ENCODE data around the gene SH3PXD2A.
"Not testable (repeated sequence)": the region's sequence is repeated elsewhere in the genome, so short reads cannot be mapped to it uniquely, and the experiment has no call there.

The SH3PXD2A gene

GRCh38 chr10:103829838-103830465, 25.4 kb downstream of the SH3PXD2A start:
- no peak for DNase-seq

GRCh38 chr10:103829278-103829677, 26.1 kb downstream of the SH3PXD2A start:
- no peak for DNase-seq

- DNase-seq, result no peak
Measured at GRCh38 chr10:103828587-103829197, 26.7 kb downstream of the SH3PXD2A start.

GRCh38 chr10:103828107-103828506, 27.3 kb downstream of the SH3PXD2A start:
- DNase-seq, result no peak

GRCh38 chr10:103826885-103827284, 28.5 kb downstream of the SH3PXD2A start:
- no peak for DNase-seq

- no peak for DNase-seq
Measured at GRCh38 chr10:103824281-103824680, 31.1 kb downstream of the SH3PXD2A start.

- DNase-seq, result no peak
Measured at GRCh38 chr10:103823706-103824272, 31.6 kb downstream of the SH3PXD2A start.

GRCh38 chr10:103822800-103823199, 32.6 kb downstream of the SH3PXD2A start:
- DNase-seq, result no peak

GRCh38 chr10:103822107-103822716, 33.2 kb downstream of the SH3PXD2A start:
- DNase-seq, result no peak

- no peak for DNase-seq
Measured at GRCh38 chr10:103820101-103821062, 35.0 kb downstream of the SH3PXD2A start.

- no peak for DNase-seq
Measured at GRCh38 chr10:103819493-103819892, 35.9 kb downstream of the SH3PXD2A start.

- no peak for DNase-seq
Measured at GRCh38 chr10:103818765-103819374, 36.5 kb downstream of the SH3PXD2A start.

GRCh38 chr10:103818105-103818504, 37.3 kb downstream of the SH3PXD2A start:
- no peak for DNase-seq

- no peak for DNase-seq
Measured at GRCh38 chr10:103816431-103816830, 38.9 kb downstream of the SH3PXD2A start.

- DNase-seq, result no peak
Measured at GRCh38 chr10:103814626-103815370, 40.6 kb downstream of the SH3PXD2A start.

GRCh38 chr10:103814105-103814504, 41.3 kb downstream of the SH3PXD2A start:
- DNase-seq, result no peak

GRCh38 chr10:103813312-103813711, 42.1 kb downstream of the SH3PXD2A start:
- DNase-seq, result not testable (repeated sequence)

GRCh38 chr10:103812432-103812831, 42.9 kb downstream of the SH3PXD2A start:
- DNase-seq, result no peak

GRCh38 chr10:103812004-103812403, 43.4 kb downstream of the SH3PXD2A start:
- DNase-seq, result no peak

- no peak for DNase-seq
Measured at GRCh38 chr10:103811463-103811862, 43.9 kb downstream of the SH3PXD2A start.

- DNase-seq, result no peak
Measured at GRCh38 chr10:103808780-103809179, 46.6 kb downstream of the SH3PXD2A start.

- no peak for DNase-seq
Measured at GRCh38 chr10:103807996-103808395, 47.4 kb downstream of the SH3PXD2A start.

All from NCI-H1930 (cell line).